ENCODE data around the gene SPHK2.
A peak's percentile ranks its signal among the peaks of the same experiment; 100 is the strongest.

SPHK2 gene

GRCh38 chr19:48606463-48607358 lies 12.6 kb upstream of the SPHK2 start, which contains the start of gene SPACA4:
TSS of gene SPACA4 (plus strand) at chr19:48606742. CDS start at chr19:48606979, 237 bp downstream.
- DNase-seq, result no peak

- DNase-seq, result no peak
Measured at GRCh38 chr19:48607359-48607755, 11.9 kb upstream of the SPHK2 start.

- DNase-seq, result peak; percentile 62
Measured at GRCh38 chr19:48608798-48609263, 10.5 kb upstream of the SPHK2 start.

GRCh38 chr19:48609571-48610108 lies 9.7 kb upstream of the SPHK2 start:
- no peak for DNase-seq

GRCh38 chr19:48611872-48612271 lies 7.4 kb upstream of the SPHK2 start:
- no peak for DNase-seq

- DNase-seq, result no peak
Measured at GRCh38 chr19:48613024-48613851, 6.1 kb upstream of the SPHK2 start.

- DNase-seq, result peak; percentile 41
Measured at GRCh38 chr19:48613852-48614435, 5.4 kb upstream of the SPHK2 start.

GRCh38 chr19:48614436-48615230 lies 4.7 kb upstream of the SPHK2 start, which contains the start of gene FAM83E:
TSS of gene FAM83E (minus strand) at chr19:48615076. CDS start at chr19:48613372, 1,704 bp downstream.
- DNase-seq, result no peak

- DNase-seq, result no peak
Measured at GRCh38 chr19:48615231-48616040, 3.9 kb upstream of the SPHK2 start.

GRCh38 chr19:48616041-48616436 lies 3.3 kb upstream of the SPHK2 start:
- no peak for DNase-seq

- DNase-seq, result no peak
Measured at GRCh38 chr19:48616491-48617056, 2.7 kb upstream of the SPHK2 start.

GRCh38 chr19:48617146-48617937 lies 2.0 kb upstream of the SPHK2 start:
- DNase-seq, result no peak

GRCh38 chr19:48618278-48618915 lies 909 bp upstream of the SPHK2 start:
- DNase-seq, result no peak

- DNase-seq, result no peak
Measured at GRCh38 chr19:48619692-48620585, 633 bp downstream of the SPHK2 start.

GRCh38 chr19:48623556-48624066 lies 4.3 kb downstream of the SPHK2 start:
- no peak for DNase-seq

- DNase-seq, result peak; percentile 98
Measured at GRCh38 chr19:48624067-48624594, 4.8 kb downstream of the SPHK2 start.

Data from activated CD4-positive, alpha-beta T cell treated with anti-CD3 and anti-CD28 coated beads, Interleukin-10, Interleukin-2, amounts not matched to agents 100 ng/mL and 50 ng/mL, durations not matched to agents 16 hours and 8 hours (primary cell).